Measurements from ENCODE around the gene CYREN. TPM values are rescaled to one million over a fixed set of nuclear protein-coding genes. Genes with fewer than 3 reads are reported as not detected.

The CYREN gene
- total and polyA plus RNA-seq, 9 of the 15 experiments (the other 6 are each of a cell fraction or from before 2014, with no cell fraction given), result 13.9 to 108 (median 88.8) TPM

- TF ChIP-seq FOXM1 (IDR thresholded peaks at IDR 0.05; ENCODE audit: low read depth), result peak; percentile 67
- TF ChIP-seq FOXM1 (CRISPR knock-in tag; IDR thresholded peaks at IDR 0.05; ENCODE audit: low read depth), result 0 out of 2 replicates have a peak, but pooled peaks have one; percentile 60
- TF ChIP-seq HNRNPUL1 (IDR thresholded peaks at IDR 0.05; ENCODE audit: low read length), result no peak
- TF ChIP-seq, protein P1, sequence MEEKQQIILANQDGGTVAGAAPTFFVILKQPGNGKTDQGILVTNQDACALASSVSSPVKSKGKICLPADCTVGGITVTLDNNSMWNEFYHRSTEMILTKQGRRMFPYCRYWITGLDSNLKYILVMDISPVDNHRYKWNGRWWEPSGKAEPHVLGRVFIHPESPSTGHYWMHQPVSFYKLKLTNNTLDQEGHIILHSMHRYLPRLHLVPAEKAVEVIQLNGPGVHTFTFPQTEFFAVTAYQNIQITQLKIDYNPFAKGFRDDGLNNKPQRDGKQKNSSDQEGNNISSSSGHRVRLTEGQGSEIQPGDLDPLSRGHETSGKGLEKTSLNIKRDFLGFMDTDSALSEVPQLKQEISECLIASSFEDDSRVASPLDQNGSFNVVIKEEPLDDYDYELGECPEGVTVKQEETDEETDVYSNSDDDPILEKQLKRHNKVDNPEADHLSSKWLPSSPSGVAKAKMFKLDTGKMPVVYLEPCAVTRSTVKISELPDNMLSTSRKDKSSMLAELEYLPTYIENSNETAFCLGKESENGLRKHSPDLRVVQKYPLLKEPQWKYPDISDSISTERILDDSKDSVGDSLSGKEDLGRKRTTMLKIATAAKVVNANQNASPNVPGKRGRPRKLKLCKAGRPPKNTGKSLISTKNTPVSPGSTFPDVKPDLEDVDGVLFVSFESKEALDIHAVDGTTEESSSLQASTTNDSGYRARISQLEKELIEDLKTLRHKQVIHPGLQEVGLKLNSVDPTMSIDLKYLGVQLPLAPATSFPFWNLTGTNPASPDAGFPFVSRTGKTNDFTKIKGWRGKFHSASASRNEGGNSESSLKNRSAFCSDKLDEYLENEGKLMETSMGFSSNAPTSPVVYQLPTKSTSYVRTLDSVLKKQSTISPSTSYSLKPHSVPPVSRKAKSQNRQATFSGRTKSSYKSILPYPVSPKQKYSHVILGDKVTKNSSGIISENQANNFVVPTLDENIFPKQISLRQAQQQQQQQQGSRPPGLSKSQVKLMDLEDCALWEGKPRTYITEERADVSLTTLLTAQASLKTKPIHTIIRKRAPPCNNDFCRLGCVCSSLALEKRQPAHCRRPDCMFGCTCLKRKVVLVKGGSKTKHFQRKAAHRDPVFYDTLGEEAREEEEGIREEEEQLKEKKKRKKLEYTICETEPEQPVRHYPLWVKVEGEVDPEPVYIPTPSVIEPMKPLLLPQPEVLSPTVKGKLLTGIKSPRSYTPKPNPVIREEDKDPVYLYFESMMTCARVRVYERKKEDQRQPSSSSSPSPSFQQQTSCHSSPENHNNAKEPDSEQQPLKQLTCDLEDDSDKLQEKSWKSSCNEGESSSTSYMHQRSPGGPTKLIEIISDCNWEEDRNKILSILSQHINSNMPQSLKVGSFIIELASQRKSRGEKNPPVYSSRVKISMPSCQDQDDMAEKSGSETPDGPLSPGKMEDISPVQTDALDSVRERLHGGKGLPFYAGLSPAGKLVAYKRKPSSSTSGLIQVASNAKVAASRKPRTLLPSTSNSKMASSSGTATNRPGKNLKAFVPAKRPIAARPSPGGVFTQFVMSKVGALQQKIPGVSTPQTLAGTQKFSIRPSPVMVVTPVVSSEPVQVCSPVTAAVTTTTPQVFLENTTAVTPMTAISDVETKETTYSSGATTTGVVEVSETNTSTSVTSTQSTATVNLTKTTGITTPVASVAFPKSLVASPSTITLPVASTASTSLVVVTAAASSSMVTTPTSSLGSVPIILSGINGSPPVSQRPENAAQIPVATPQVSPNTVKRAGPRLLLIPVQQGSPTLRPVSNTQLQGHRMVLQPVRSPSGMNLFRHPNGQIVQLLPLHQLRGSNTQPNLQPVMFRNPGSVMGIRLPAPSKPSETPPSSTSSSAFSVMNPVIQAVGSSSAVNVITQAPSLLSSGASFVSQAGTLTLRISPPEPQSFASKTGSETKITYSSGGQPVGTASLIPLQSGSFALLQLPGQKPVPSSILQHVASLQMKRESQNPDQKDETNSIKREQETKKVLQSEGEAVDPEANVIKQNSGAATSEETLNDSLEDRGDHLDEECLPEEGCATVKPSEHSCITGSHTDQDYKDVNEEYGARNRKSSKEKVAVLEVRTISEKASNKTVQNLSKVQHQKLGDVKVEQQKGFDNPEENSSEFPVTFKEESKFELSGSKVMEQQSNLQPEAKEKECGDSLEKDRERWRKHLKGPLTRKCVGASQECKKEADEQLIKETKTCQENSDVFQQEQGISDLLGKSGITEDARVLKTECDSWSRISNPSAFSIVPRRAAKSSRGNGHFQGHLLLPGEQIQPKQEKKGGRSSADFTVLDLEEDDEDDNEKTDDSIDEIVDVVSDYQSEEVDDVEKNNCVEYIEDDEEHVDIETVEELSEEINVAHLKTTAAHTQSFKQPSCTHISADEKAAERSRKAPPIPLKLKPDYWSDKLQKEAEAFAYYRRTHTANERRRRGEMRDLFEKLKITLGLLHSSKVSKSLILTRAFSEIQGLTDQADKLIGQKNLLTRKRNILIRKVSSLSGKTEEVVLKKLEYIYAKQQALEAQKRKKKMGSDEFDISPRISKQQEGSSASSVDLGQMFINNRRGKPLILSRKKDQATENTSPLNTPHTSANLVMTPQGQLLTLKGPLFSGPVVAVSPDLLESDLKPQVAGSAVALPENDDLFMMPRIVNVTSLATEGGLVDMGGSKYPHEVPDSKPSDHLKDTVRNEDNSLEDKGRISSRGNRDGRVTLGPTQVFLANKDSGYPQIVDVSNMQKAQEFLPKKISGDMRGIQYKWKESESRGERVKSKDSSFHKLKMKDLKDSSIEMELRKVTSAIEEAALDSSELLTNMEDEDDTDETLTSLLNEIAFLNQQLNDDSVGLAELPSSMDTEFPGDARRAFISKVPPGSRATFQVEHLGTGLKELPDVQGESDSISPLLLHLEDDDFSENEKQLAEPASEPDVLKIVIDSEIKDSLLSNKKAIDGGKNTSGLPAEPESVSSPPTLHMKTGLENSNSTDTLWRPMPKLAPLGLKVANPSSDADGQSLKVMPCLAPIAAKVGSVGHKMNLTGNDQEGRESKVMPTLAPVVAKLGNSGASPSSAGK (IDR thresholded peaks at IDR 0.05), result peak; percentile 53
- peak in 1 of 2 experiments; percentile 91; a peak in 2 of 4 replicates for TF ChIP-seq RCOR1 (IDR thresholded peaks at IDR 0.05; ENCODE audit: borderline replicate concordance in 1 of 2, low read depth in 2 of 2, low read length in 2 of 2)
- peak; percentile 76 for TF ChIP-seq TCF3 (CRISPR knock-in tag; IDR thresholded peaks at IDR 0.05)
- 0 out of 2 replicates have a peak, but pooled peaks have one; percentile 12 for TF ChIP-seq CTBP1 (IDR thresholded peaks at IDR 0.05; ENCODE audit: borderline replicate concordance)
- peak; percentile 93 for TF ChIP-seq EP300 (IDR thresholded peaks at IDR 0.05; ENCODE audit: low read length)
- TF ChIP-seq, protein P2, sequence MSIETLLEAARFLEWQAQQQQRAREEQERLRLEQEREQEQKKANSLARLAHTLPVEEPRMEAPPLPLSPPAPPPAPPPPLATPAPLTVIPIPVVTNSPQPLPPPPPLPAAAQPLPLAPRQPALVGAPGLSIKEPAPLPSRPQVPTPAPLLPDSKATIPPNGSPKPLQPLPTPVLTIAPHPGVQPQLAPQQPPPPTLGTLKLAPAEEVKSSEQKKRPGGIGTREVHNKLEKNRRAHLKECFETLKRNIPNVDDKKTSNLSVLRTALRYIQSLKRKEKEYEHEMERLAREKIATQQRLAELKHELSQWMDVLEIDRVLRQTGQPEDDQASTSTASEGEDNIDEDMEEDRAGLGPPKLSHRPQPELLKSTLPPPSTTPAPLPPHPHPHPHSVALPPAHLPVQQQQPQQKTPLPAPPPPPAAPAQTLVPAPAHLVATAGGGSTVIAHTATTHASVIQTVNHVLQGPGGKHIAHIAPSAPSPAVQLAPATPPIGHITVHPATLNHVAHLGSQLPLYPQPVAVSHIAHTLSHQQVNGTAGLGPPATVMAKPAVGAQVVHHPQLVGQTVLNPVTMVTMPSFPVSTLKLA (conservative IDR thresholded peaks at IDR 0.05), result peak; percentile 87 to 89
These were observed 10.2 kb downstream of the CYREN start (continued) for GRCh38 chr7:135160098-135160857.
